Endothelial cell of umbilical vein (primary cell): ENCODE results near the gene TNIK. TPM values are rescaled to one million over a fixed set of nuclear protein-coding genes. Genes with fewer than 3 reads are reported as not detected.

Experiments used
- BruUV-seq: library from RNA; stranded (reverse); fragments of 400-500 nt; replicated peaks from 2 replicates; lab custom pipeline; 2021; lab: Mats Ljungman, UMichigan
- CTCF ChIA-PET: fragments of 300-600, 350-600 bp; sonication (Branson Sonifier 250); formaldehyde crosslinking; loops from one replicate; lab custom pipeline; 2021; ENCODE audit warnings: antibody characterized with exemption, inconsistent platforms; lab: Charles Lee
- POLR2A ChIA-PET: fragments of 300-600, 350-600 bp; sonication (Branson Sonifier 250); formaldehyde crosslinking; loops from one replicate; lab custom pipeline; 2021; ENCODE audit warnings: antibody characterized with exemption, inconsistent platforms; lab: Charles Lee
- DNase-seq: peaks from one replicate; pipeline ENCODE4 v3.0.0-alpha.2; 2011; ENCODE audit warnings: low read depth, low spot score
- FAIRE-seq: peaks from 2 replicates; lab custom pipeline; 2011; peaks lifted over from hg19 to GRCh38; lab: Jason Lieb, UNC
- H2AFZ ChIP-seq: 2 replicates; pipeline ENCODE4 v1.6.0; 2012; ENCODE audit warnings: low read depth, low read length, control low read depth, inconsistent platforms
- H3K27ac ChIP-seq: 2 replicates; pipeline ENCODE4 v1.5.1; 2011; ENCODE audit warnings: low read depth, mild to moderate bottlenecking, control low read depth, low read length, moderate library complexity; ENCODE audit not compliant: insufficient read depth
- H3K27me3 ChIP-seq, 2 experiments: 2 replicates each; pipeline versions ENCODE4 v1.6.0 to v1.6.1; 2011; ENCODE audit warnings: low read length in 2 of 2, mixed read lengths in 1 of 2; ENCODE audit not compliant: control insufficient read depth in 2 of 2, insufficient read depth in 2 of 2
- H3K36me3 ChIP-seq, 2 experiments: 2 replicates in 1 of 2; 3 replicates in 1 of 2; pipeline ENCODE4 v1.5.1; 2011; ENCODE audit warnings: low read length in 2 of 2, mild to moderate bottlenecking in 1 of 2, moderate library complexity in 1 of 2; ENCODE audit not compliant: control insufficient read depth in 2 of 2, insufficient read depth in 2 of 2; ENCODE audit errors: extremely low read depth in 1 of 2
- H3K4me1 ChIP-seq: 3 replicates; pipeline ENCODE4 v1.5.1; 2011; ENCODE audit warnings: mild to moderate bottlenecking, low read length; ENCODE audit not compliant: control insufficient read depth, insufficient read depth; ENCODE audit errors: extremely low read depth
- H3K4me2 ChIP-seq: 2 replicates; pipeline ENCODE4 v1.6.1; 2011; ENCODE audit warnings: low read length, control low read depth, mixed read lengths; ENCODE audit not compliant: insufficient read depth
- H3K4me3 ChIP-seq, 3 experiments: fragments of 200-600 bp in 1 of 3; sonication (generic), shearing (Covaris generic) in 1 of 3; replicated peaks in 1 of 3; 2 replicates each; pipeline ENCODE4 v1.5.1; 2011 to 2016; ENCODE audit warnings: control low read depth in 3 of 3, low read length in 3 of 3, mild to moderate bottlenecking in 2 of 3, inconsistent platforms in 1 of 3, low read depth in 1 of 3, moderate library complexity in 1 of 3; ENCODE audit not compliant: insufficient read depth in 1 of 3
- H3K79me2 ChIP-seq: 2 replicates; pipeline ENCODE4 v1.6.0; 2012; ENCODE audit warnings: low read length, inconsistent platforms; ENCODE audit not compliant: control insufficient read depth, insufficient read depth
- H3K9ac ChIP-seq: replicated peaks from 2 replicates; pipeline ENCODE3; 2011; ENCODE audit warnings: low read length, control low read depth; ENCODE audit not compliant: insufficient read depth; ENCODE audit errors: extremely low read depth
- H3K9me1 ChIP-seq: replicated peaks from 3 replicates; pipeline ENCODE4 v1.6.0; 2011; ENCODE audit warnings: mild to moderate bottlenecking, low read length; ENCODE audit not compliant: control insufficient read depth, insufficient read depth; ENCODE audit errors: extremely low read depth
- H3K9me3 ChIP-seq: replicated peaks from 2 replicates; pipeline ENCODE4 v1.5.1; 2012; ENCODE audit warnings: low read length, inconsistent platforms; ENCODE audit not compliant: control insufficient read depth, insufficient read depth
- H4K20me1 ChIP-seq: replicated peaks from 2 replicates; pipeline ENCODE3; 2011; ENCODE audit warnings: mild to moderate bottlenecking, low read length; ENCODE audit not compliant: control insufficient read depth, insufficient read depth; ENCODE audit errors: extremely low read depth
- EZH2 ChIP-seq: IDR thresholded peaks from 2 replicates; pipeline ENCODE4 v1.6.1; 2012; ENCODE audit warnings: borderline replicate concordance, low read depth, mild to moderate bottlenecking, moderate library complexity, low read length, inconsistent platforms; ENCODE audit not compliant: severe bottlenecking
- FOS ChIP-seq: IDR thresholded peaks from 2 replicates; pipeline ENCODE4 v1.6.1; 2011; ENCODE audit warnings: mild to moderate bottlenecking, low read length, moderate library complexity, borderline replicate concordance; ENCODE audit not compliant: insufficient read depth
- JUN ChIP-seq: IDR thresholded peaks from 2 replicates; pipeline ENCODE4 v1.6.1; 2011; ENCODE audit warnings: borderline replicate concordance, low read depth; ENCODE audit not compliant: insufficient read length, insufficient read depth
- MYC ChIP-seq: IDR thresholded peaks from one replicate; pipeline ENCODE4 v1.6.1; 2011; ENCODE audit warnings: mild to moderate bottlenecking, low read depth, low read length
- dilution Hi-C: fragments of 300-500 bp; cut with MboI; formaldehyde crosslinking; loops from one replicate; pipeline ENCODE4 v1.15.0; 2019; ENCODE audit warnings: low sequenced_read_pairs; ENCODE audit not compliant: extremely low pct_ligation_motif_present
- intact Hi-C: fragments of 100-400 bp; cut with micrococcal nuclease; formaldehyde crosslinking; loops from one replicate; pipeline ENCODE4 v1.10.0; 2022
- polyA plus RNA-seq, 4 experiments: library from polyadenylated mRNA; depleted of rRNA in 3 of 4; stranded (reverse) in 3 of 4; unstranded in 1 of 4; fragments of >200 nt; gene quantifications; 2 replicates each; pipeline versions ENCODE4 v1.2.1 to v1.2.3, GENCODE V29; 2011 to 2012; ENCODE audit warnings: missing spikeins in 1 of 4
- total RNA-seq: library from RNA; stranded (reverse); gene quantifications from 2 replicates; pipeline ENCODE4 v1.2.3, GENCODE V29; 2021
- TF ChIP-seq, protein P1 (sequence below), 2 donors: IDR thresholded peaks; 1 replicate in 1 of 2; 2 replicates in 1 of 2; pipeline ENCODE4 v1.5.1; 2011; ENCODE audit warnings: low read length in 2 of 2, mild to moderate bottlenecking in 2 of 2, moderate library complexity in 2 of 2, control low read depth in 1 of 2, inconsistent platforms in 1 of 2, low read depth in 1 of 2; ENCODE audit not compliant: insufficient read depth in 1 of 2; ENCODE audit errors: extremely low read depth in 1 of 2

The TNIK gene
- total and polyA plus RNA-seq, 2 donors (not counting 3 experiments of a cell fraction or from before 2014, with no cell fraction given), result 10.9 to 39.7 TPM

DNA sequence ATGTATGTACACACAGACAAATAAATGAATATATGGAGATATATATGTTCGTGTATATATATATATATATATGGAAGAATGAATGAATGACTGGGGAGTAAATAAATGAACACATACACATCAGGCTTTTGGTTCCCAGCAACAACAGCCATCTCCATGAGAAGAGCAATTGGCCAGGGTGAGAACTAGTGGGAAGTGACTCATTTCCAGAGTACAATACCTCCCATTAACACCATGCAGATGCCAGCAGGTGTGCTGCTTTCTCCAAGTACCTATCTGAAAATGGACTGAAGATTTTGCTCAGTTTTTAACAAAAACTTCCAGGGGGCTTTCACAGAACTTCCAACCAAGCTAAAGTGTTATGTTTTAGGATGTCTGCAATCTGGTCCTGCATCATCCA, 253.9 kb downstream of the TNIK start:
- ChIA-PET CTCF (interaction anchor here (1.0 to 2.5 kb wide), 2 partner anchors 11 to 278 kb away, joined by 3 to 6 read pairs; no protein-coding TSS in a partner anchor), POLR2A (no interaction called here)
- Histone ChIP-seq H3K36me3 (peaks cover 0 to 3% of the 10 kb centered on the region in 2 experiments), H3K9me3 (no peaks in the 10 kb centered on the region), H3K4me3 (no peak overlapping the region), H3K4me2 (no peak overlapping the region), H2AFZ (no peak overlapping the region), H3K27me3 (no peaks in the 10 kb centered on the region), H3K9ac (no peak overlapping the region), H3K27ac (peak overlapping the region; percentile 91), H3K4me1 (peaks cover 39% of the 10 kb centered on the region), H3K9me1 (no peaks in the 10 kb centered on the region), H4K20me1 (no peaks in the 10 kb centered on the region), H3K79me2 (no peaks in the 10 kb centered on the region)
- TF ChIP-seq JUN (peak; percentile 69), MYC (no peak), EZH2 (no peak), FOS (peak; percentile 68)
- TF ChIP-seq, protein P1, sequence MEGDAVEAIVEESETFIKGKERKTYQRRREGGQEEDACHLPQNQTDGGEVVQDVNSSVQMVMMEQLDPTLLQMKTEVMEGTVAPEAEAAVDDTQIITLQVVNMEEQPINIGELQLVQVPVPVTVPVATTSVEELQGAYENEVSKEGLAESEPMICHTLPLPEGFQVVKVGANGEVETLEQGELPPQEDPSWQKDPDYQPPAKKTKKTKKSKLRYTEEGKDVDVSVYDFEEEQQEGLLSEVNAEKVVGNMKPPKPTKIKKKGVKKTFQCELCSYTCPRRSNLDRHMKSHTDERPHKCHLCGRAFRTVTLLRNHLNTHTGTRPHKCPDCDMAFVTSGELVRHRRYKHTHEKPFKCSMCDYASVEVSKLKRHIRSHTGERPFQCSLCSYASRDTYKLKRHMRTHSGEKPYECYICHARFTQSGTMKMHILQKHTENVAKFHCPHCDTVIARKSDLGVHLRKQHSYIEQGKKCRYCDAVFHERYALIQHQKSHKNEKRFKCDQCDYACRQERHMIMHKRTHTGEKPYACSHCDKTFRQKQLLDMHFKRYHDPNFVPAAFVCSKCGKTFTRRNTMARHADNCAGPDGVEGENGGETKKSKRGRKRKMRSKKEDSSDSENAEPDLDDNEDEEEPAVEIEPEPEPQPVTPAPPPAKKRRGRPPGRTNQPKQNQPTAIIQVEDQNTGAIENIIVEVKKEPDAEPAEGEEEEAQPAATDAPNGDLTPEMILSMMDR (IDR thresholded peaks at IDR 0.05; ENCODE audit: extremely low read depth in 1 of 2, insufficient read depth in 1 of 2, low read depth in 1 of 2, low read length in 2 of 2), result no peak
- BruUV-seq, result no TSS peak
- DNase-seq, result peak; percentile 74
- intact Hi-C loops, result loop anchor here (5.0 kb wide), 1 partner anchor 836 kb away; no protein-coding TSS in a partner anchor
- FAIRE-seq, result peak; percentile 72
- dilution Hi-C loops, result no loop called here
